ENCODE measurements around the gene DUSP5. TPM values are rescaled to one million over a fixed set of nuclear protein-coding genes. Genes with fewer than 3 reads are reported as not detected.
"Not testable (repeated sequence)": the region's sequence is repeated elsewhere in the genome, so short reads cannot be mapped to it uniquely, and the experiment has no call there.

The DUSP5 gene
- total RNA-seq, 2 donors from 2014 or later, result 91.9 to 147 TPM

DNA sequence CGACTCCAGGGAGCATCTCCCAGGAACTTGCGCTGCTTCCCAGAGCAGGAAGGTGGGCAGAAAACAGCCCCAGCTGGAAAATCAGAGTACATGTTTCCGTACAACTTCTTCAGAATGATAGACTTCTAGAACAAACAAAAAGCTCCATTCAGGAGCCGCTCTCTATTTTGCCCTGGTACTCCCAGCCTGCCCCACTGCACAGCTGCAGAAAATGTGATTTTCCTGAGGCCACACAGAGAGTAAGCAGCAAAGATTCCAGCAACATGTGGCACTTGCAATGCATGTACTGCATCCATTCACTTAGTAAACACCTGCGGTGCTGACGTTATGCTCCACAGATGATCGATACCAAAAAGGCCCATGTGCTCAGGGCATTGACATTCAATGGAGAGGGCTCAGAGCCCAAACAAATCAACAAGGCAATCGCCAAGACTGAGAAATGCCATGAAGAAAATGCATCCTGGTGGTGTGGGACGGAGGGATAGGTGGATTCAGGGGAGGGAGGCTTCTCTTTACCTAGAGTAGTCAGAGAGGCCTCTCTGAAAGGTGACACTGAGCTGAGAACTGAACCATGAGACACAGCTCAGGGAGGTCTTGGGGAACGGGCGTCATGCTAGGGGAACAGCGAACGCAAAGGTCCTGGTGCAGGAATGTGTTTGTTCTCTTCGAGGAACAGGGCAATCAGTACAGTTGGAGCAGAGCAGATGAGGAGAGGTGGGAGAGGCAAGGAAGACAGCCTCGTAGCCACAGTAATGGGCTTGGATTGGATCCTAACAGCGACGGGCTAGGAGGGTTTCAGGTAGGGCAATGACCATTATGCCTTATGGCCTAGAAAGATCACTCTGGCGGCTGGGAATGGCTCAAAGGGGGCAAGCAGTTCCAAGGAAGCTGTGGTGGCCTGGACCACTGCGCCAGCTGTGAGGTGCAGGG lies 35.3 kb upstream of the DUSP5 start:
- Mint-ChIP-seq H3K27ac (peak overlapping the region; percentile 62), H3K27me3 (no peaks in the 10 kb centered on the region), H3K4me3 (peak overlapping the region; percentile 21), H3K4me1 (peaks cover 26% of the 10 kb centered on the region), H3K36me3 (ENCODE audit: low read depth) (no peaks in the 10 kb centered on the region)
- no peak for DNase-seq
- no peak for ATAC-seq
- no peaks in the 10 kb centered on the region for H3K9me3 ChIP-seq (ENCODE audit: control insufficient read depth, low read length, poor library complexity, severe bottlenecking)

DNA sequence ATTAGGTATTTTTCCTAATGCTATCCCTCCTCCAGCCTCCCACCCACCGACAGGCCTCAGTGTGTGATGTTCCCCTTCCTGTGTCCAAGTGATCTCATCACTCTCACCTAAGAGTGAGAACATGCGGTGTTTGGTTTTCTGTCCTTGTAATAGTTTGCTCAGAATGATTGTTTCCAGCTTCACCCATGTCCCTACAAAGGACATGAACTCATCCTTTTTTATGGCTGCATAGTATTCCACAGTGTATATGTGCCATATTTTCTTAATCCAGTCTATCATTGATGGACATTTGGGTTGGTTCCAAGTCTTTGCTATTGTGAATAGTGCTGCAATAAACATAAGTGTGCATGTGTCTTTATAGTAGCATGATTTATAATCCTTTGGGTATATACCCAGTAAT lies 29.4 kb upstream of the DUSP5 start:
- not testable (repeated sequence) for H3K27ac Mint-ChIP-seq; H3K4me3 Mint-ChIP-seq; H3K4me1 Mint-ChIP-seq; ATAC-seq; H3K36me3 Mint-ChIP-seq (ENCODE audit: low read depth); H3K9me3 ChIP-seq (ENCODE audit: control insufficient read depth, low read length, poor library complexity, severe bottlenecking); DNase-seq; H3K27me3 Mint-ChIP-seq

DNA sequence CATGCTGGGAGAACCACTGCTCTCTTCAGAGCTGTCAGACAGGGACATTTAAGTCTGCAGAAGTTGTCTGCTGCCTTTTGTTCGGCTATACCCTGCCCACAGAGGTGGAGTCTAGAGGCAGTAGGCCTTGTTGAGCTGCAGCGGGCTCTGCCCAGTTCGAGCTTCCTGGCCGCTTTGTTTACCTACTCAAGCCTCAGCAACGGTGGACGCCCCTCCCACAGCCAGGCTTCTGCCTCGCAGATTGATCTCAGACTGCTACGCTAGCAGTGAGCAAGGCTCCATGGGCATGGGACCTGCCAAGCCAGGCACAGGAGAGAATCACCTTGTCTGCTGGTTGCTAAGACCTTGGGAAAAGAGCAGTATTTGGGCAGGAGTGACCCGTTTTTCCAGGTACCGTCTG lies 27.2 kb upstream of the DUSP5 start:
- not testable (repeated sequence) for H3K27ac Mint-ChIP-seq; H3K4me3 Mint-ChIP-seq; DNase-seq; H3K4me1 Mint-ChIP-seq; H3K27me3 Mint-ChIP-seq; H3K9me3 ChIP-seq (ENCODE audit: control insufficient read depth, low read length, poor library complexity, severe bottlenecking); H3K36me3 Mint-ChIP-seq (ENCODE audit: low read depth); ATAC-seq

DNA sequence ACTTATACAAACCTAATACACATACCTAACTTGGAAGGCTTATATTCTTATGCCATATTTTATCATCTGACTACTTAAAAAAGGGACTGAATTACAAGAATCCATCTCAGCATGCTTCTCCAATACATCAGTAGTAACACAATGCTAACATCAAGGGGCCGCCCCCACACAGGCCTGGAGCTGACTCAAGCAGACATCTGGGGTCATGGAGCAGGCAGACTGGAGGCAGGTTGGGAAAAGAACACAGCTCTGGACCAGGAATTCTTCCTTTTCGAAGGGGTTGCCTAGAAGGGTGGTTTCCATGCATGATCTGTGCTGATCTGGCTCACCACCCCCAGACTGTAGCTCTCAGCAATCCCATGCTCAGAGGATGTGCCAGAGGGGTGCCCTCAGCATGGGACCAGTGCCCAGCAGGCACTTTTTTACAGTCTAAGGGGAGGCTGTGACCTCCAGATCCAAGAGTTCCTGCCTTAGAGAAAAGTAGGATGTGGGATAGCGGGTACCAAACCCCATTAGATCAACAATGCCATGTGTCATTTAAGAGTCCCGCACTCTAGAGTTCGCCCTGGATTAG lies 26.1 kb upstream of the DUSP5 start:
- Mint-ChIP-seq H3K27me3 (no peaks in the 10 kb centered on the region), H3K27ac (no peak overlapping the region), H3K36me3 (ENCODE audit: low read depth) (peaks cover under 1% of the 10 kb centered on the region), H3K4me1 (no peaks in the 10 kb centered on the region), H3K4me3 (no peak overlapping the region)
- no peaks in the 10 kb centered on the region for H3K9me3 ChIP-seq (ENCODE audit: control insufficient read depth, low read length, poor library complexity, severe bottlenecking)
- no peak for DNase-seq
- ATAC-seq, result no peak

DNA sequence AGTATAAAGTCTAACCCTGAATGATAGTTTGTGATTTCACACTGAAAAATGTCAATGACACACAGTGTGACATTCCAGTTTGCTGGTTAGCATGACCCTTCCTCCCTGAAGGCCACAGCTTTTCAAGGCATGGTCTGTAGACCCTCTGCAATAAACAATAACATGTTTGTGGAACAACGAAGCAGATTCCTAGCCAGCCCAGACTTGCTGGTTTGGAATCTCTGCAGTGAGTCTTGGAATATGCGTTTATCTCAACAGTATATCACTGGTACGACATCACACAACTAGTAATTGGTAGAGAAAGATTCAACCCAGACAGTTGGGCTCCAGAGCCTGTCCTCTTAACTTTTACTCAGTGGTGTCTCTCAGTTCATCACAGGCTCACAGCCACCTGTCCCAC lies 23.7 kb upstream of the DUSP5 start:
- no peaks in the 10 kb centered on the region for H3K27me3 Mint-ChIP-seq
- peaks cover 6% of the 10 kb centered on the region for H3K36me3 Mint-ChIP-seq (ENCODE audit: low read depth)
- H3K27ac Mint-ChIP-seq, result no peak overlapping the region
- no peaks in the 10 kb centered on the region for H3K9me3 ChIP-seq (ENCODE audit: control insufficient read depth, low read length, poor library complexity, severe bottlenecking)
- peaks cover 2% of the 10 kb centered on the region for H3K4me1 Mint-ChIP-seq
- no peak for DNase-seq
- no peak overlapping the region for H3K4me3 Mint-ChIP-seq
- ATAC-seq, result no peak

DNA sequence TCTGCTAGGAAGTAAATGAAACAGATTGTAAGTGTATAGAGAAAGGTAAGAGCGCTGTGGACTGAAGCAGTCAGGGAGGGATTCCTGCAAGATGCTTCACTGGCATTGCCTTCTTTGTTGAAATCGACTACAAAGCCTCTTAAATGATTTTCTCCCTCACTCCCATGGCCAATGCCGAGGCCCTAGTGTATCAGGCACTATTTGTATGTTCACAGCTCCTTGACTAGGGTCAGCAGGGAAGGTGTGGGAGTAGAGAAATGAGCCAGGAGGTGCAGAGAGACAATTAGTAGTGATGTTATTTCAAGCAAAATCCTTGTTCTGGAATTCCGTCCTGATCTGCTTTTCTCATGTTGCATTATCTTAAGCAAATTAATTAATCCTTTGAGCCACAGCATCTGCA lies 22.9 kb upstream of the DUSP5 start:
- H3K36me3 Mint-ChIP-seq (ENCODE audit: low read depth), result peaks cover 6% of the 10 kb centered on the region
- no peak for ATAC-seq

GRCh38 chr10:110475722-110476515 lies 21.8 kb upstream of the DUSP5 start:
- Mint-ChIP-seq H3K4me3 (no peak overlapping the region), H3K36me3 (ENCODE audit: low read depth) (peaks cover 6% of the 10 kb centered on the region), H3K4me1 (peaks cover 6% of the 10 kb centered on the region), H3K27ac (no peak overlapping the region), H3K27me3 (no peaks in the 10 kb centered on the region)
- DNase-seq (no peak), ATAC-seq (no peak)
- no peaks in the 10 kb centered on the region for H3K9me3 ChIP-seq (ENCODE audit: control insufficient read depth, low read length, poor library complexity, severe bottlenecking)

More for the DNA sequence above, 22.9 kb upstream of the DUSP5 start:
- H3K4me1 Mint-ChIP-seq, result peaks cover 2% of the 10 kb centered on the region
- H3K4me3 Mint-ChIP-seq, result no peak overlapping the region
- DNase-seq, result no peak
- H3K27me3 Mint-ChIP-seq, result no peaks in the 10 kb centered on the region
- H3K27ac Mint-ChIP-seq, result no peak overlapping the region
- no peaks in the 10 kb centered on the region for H3K9me3 ChIP-seq (ENCODE audit: control insufficient read depth, low read length, poor library complexity, severe bottlenecking)

DNA sequence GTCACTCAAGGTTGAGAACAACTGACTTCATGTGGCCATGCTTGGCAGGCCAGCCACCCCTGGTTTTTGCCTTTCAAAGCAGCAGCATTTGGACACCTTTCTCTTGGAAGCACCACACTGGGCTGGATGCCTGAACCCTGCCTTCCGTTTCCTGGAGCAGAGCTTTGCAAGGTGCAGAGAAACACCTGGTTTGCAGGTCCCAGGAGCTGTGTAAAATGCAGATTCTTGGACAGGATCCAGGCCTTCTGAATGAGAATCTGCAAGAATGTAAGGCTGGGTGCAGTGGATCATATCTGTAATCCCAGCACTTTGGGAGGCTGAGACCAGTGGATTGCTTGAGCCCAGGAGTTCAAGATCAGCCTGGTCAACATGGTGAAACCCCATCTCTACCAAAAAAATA lies 18.0 kb upstream of the DUSP5 start:
- no peak overlapping the region for H3K4me3 Mint-ChIP-seq
- no peaks in the 10 kb centered on the region for H3K27me3 Mint-ChIP-seq
- H3K4me1 Mint-ChIP-seq, result peaks cover 7% of the 10 kb centered on the region
- no peak overlapping the region for H3K27ac Mint-ChIP-seq
- no peaks in the 10 kb centered on the region for H3K9me3 ChIP-seq (ENCODE audit: control insufficient read depth, low read length, poor library complexity, severe bottlenecking)
- H3K36me3 Mint-ChIP-seq (ENCODE audit: low read depth), result peaks cover 6% of the 10 kb centered on the region
- DNase-seq (no peak), ATAC-seq (no peak)

DNA sequence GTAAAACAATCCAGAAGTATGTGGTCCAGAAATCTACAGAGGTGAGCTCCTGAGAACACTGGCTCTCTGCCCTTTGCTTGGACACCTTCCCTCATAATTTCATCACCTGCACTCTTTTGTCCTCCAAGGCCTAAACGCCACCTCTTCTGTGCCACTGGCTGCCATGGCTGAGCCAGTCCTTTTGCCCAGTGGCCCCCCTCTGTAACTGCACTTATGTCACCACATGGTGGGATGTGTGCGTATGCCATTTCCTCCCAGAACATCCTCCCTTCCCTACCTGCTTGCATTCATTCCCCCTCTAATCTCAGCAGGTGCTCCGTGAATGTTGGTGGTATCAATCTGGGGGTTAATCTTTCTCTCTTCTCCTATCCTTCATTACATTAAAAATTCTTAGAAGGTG lies 17.3 kb upstream of the DUSP5 start:
- Mint-ChIP-seq H3K4me3 (no peak overlapping the region), H3K4me1 (peaks cover 7% of the 10 kb centered on the region), H3K36me3 (ENCODE audit: low read depth) (peaks cover 6% of the 10 kb centered on the region), H3K27me3 (no peaks in the 10 kb centered on the region), H3K27ac (no peak overlapping the region)
- no peaks in the 10 kb centered on the region for H3K9me3 ChIP-seq (ENCODE audit: control insufficient read depth, low read length, poor library complexity, severe bottlenecking)
- ATAC-seq (no peak), DNase-seq (no peak)

- Mint-ChIP-seq H3K4me1 (peaks cover 7% of the 10 kb centered on the region), H3K27ac (no peak overlapping the region), H3K27me3 (no peaks in the 10 kb centered on the region), H3K4me3 (no peak overlapping the region), H3K36me3 (ENCODE audit: low read depth) (peaks cover 3% of the 10 kb centered on the region)
- no peak for ATAC-seq
- DNase-seq, result no peak
- H3K9me3 ChIP-seq (ENCODE audit: control insufficient read depth, low read length, poor library complexity, severe bottlenecking), result no peaks in the 10 kb centered on the region
These were observed 15.8 kb upstream of the DUSP5 start for GRCh38 chr10:110481919-110482318.

DNA sequence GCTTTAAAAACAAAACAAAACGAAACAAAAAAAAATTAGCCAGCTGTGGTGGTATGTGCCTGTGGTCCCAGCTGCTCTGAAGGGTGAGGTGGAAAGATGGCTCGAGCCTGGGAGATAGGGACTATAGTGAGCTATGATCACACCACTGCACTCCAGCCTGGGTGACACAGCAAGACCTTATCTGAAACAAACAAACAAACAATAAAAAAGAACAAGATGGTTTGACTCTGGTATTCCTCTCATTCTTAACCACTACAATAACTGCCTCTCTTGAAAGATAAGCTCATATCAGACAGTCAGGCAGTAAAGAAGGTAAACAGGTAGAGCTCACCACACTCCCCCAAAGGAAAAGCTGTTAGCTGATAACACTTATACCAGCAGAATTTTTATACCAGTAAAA lies 14.1 kb upstream of the DUSP5 start:
- Mint-ChIP-seq H3K4me1 (peaks cover 9% of the 10 kb centered on the region), H3K36me3 (ENCODE audit: low read depth) (no peaks in the 10 kb centered on the region), H3K27me3 (no peaks in the 10 kb centered on the region), H3K27ac (no peak overlapping the region), H3K4me3 (no peak overlapping the region)
- ATAC-seq (no peak), DNase-seq (no peak)
- H3K9me3 ChIP-seq (ENCODE audit: control insufficient read depth, low read length, poor library complexity, severe bottlenecking), result no peaks in the 10 kb centered on the region

GRCh38 chr10:110485541-110485940 lies 12.2 kb upstream of the DUSP5 start:
- DNase-seq (no peak), ATAC-seq (no peak)
- H3K9me3 ChIP-seq (ENCODE audit: control insufficient read depth, low read length, poor library complexity, severe bottlenecking), result no peaks in the 10 kb centered on the region
- Mint-ChIP-seq H3K27ac (no peak overlapping the region), H3K36me3 (ENCODE audit: low read depth) (no peaks in the 10 kb centered on the region), H3K4me3 (no peak overlapping the region), H3K4me1 (peaks cover 6% of the 10 kb centered on the region), H3K27me3 (no peaks in the 10 kb centered on the region)

GRCh38 chr10:110486680-110487410 lies 10.9 kb upstream of the DUSP5 start:
- Mint-ChIP-seq H3K4me3 (no peak overlapping the region), H3K36me3 (ENCODE audit: low read depth) (no peaks in the 10 kb centered on the region), H3K4me1 (peaks cover 5% of the 10 kb centered on the region), H3K27me3 (no peaks in the 10 kb centered on the region), H3K27ac (no peak overlapping the region)
- no peaks in the 10 kb centered on the region for H3K9me3 ChIP-seq (ENCODE audit: control insufficient read depth, low read length, poor library complexity, severe bottlenecking)
- ATAC-seq (no peak), DNase-seq (no peak)

Measured in T-helper 17 cell (primary cell).